Skeletal muscle satellite cell (primary cell): ENCODE results near the gene TOGARAM2.

Experiments used
- H3K27me3 ChIP-seq: 2 replicates; pipeline ENCODE4 v1.7.0; 2013; ENCODE audit warnings: low read length; ENCODE audit not compliant: control insufficient read depth, insufficient read depth
- H3K36me3 ChIP-seq: 2 replicates; pipeline ENCODE4 v1.7.0; 2013; ENCODE audit warnings: mild to moderate bottlenecking, control low read depth, low read length; ENCODE audit not compliant: insufficient read depth
- H3K4me1 ChIP-seq: 2 replicates; pipeline ENCODE4 v1.7.0; 2013; ENCODE audit warnings: low read length; ENCODE audit not compliant: control insufficient read depth, insufficient read depth
- H3K4me2 ChIP-seq: 2 replicates; pipeline ENCODE4 v1.7.0; 2013; ENCODE audit warnings: mild to moderate bottlenecking, low read length
- H3K4me3 ChIP-seq: 2 replicates; pipeline ENCODE4 v1.7.0; 2013; ENCODE audit warnings: low read length
- H3K9ac ChIP-seq: 2 replicates; pipeline ENCODE4 v1.7.0; 2013; ENCODE audit warnings: mild to moderate bottlenecking, low read depth, low read length, moderate library complexity
- H3K9me3 ChIP-seq: replicated peaks from 2 replicates; pipeline ENCODE4 v1.7.0; 2013; ENCODE audit warnings: mild to moderate bottlenecking, control low read depth, low read length

Gene TOGARAM2

DNA sequence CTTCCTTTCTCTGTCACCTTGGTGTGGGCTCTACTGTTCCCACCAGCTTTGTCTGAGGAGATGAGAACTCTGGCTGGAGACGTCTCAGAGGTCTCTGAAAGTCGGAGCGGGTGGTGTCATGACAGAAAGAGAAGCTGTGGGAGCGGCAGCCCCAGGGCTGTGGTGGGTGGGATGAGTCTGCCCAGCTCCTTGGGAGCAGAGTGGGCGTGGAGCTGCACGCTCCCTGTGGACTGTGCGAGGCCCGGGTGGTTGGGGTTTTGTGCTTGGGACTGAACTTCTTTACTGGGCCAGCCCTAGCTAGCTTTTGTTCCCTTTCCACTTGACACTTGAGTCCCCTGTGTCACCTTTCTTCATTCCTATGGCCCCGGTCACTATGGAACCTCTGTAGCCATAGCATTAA, 10.4 kb downstream of the TOGARAM2 start:
- Histone ChIP-seq H3K4me3 (no peak overlapping the region), H3K9ac (no peak overlapping the region), H3K4me2 (no peak overlapping the region), H3K9me3 (no peaks in the 10 kb centered on the region), H3K36me3 (no peaks in the 10 kb centered on the region), H3K4me1 (peaks cover 8% of the 10 kb centered on the region), H3K27me3 (peaks cover 27% of the 10 kb centered on the region)

DNA sequence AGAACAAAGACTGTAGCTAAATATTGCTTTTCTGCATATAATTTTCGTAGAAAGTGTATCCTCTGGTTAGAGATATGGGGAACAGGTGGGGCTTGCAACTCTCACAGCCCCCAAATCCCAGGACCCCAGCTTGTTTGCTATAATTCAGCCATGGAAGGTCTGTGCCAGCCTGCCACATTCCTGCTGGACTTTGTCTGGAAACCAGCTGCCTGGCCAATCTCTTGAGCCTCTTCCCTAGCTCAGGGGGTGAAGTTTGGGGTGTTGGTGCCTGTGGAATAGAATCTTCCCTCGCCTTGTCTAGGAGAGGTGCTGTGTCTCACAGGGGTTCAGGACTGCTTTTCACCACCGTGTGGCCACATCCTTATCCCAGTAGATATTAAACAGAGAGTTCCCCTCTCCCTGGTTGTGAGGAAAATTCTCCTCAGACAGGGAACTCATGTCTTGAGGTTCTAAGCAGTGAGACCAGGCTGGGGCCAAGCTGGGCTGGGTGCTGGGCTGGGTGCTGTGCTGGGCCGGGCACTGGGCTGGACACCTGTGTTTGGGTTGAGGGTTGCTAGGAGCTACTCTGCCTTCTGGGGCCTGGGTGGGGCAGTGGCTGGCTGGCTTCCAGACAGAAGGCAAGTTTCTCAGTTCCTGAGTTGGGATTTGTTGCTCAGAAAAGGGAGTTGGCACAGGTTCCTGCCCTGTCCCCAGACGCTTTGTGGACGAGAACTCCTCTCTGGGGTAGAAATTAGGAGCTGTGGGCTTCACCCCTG, 12.3 kb downstream of the TOGARAM2 start:
- Histone ChIP-seq H3K9ac (no peak overlapping the region), H3K4me2 (no peak overlapping the region), H3K9me3 (no peaks in the 10 kb centered on the region), H3K27me3 (peaks cover 22% of the 10 kb centered on the region), H3K4me3 (no peak overlapping the region), H3K4me1 (peaks cover 18% of the 10 kb centered on the region), H3K36me3 (no peaks in the 10 kb centered on the region)

DNA sequence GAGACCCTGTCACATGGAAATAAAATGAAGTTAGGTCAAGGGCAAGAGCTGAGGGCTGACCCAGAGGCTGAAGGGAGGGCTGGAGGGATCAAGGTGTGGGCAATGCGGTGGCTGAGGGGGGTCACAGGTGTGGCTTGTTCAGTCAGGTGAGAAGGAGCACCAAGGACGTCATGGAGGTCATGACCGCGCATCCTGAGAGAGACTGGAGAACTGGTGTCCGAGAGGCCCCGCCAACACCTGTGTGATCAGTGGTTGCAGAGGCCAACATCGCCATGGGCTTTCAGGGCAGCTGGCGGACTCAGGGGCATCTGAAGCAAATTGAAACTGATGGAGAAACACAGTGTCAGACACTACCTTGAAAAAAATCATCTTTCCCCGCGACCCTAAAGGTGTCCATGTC, 13.0 kb downstream of the TOGARAM2 start:
- Histone ChIP-seq H3K4me1 (peaks cover 18% of the 10 kb centered on the region), H3K9me3 (no peaks in the 10 kb centered on the region), H3K36me3 (no peaks in the 10 kb centered on the region), H3K27me3 (peaks cover 22% of the 10 kb centered on the region), H3K4me3 (no peak overlapping the region), H3K9ac (no peak overlapping the region), H3K4me2 (no peak overlapping the region)

DNA sequence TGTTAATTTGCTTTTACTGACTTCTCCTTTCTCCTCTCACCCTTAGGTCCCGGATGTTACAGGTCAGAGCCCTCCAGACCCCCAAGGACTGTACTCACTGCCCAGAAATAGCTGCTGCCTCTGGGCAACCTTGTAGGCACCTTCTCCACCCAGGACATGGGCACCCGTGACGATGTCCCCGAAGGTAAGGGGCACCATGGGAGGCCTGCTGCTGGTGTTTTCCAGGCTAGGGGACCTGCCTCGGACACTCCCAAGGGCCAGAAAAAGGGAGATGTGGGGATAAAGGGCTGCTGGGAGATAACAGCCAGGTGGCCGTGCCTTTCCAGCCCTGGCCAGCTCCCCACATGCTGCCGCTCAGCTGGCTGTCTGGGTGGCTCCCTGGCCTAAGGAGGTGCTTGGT, 13.6 kb downstream of the TOGARAM2 start:
- H3K4me3 ChIP-seq: no peak overlapping the region
- H3K9ac ChIP-seq: no peak overlapping the region
- H3K27me3 ChIP-seq: peaks cover 20% of the 10 kb centered on the region
- peaks cover 18% of the 10 kb centered on the region for H3K4me1 ChIP-seq
- H3K36me3 ChIP-seq: no peaks in the 10 kb centered on the region
- H3K4me2 ChIP-seq: no peak overlapping the region
- H3K9me3 ChIP-seq: no peaks in the 10 kb centered on the region

DNA sequence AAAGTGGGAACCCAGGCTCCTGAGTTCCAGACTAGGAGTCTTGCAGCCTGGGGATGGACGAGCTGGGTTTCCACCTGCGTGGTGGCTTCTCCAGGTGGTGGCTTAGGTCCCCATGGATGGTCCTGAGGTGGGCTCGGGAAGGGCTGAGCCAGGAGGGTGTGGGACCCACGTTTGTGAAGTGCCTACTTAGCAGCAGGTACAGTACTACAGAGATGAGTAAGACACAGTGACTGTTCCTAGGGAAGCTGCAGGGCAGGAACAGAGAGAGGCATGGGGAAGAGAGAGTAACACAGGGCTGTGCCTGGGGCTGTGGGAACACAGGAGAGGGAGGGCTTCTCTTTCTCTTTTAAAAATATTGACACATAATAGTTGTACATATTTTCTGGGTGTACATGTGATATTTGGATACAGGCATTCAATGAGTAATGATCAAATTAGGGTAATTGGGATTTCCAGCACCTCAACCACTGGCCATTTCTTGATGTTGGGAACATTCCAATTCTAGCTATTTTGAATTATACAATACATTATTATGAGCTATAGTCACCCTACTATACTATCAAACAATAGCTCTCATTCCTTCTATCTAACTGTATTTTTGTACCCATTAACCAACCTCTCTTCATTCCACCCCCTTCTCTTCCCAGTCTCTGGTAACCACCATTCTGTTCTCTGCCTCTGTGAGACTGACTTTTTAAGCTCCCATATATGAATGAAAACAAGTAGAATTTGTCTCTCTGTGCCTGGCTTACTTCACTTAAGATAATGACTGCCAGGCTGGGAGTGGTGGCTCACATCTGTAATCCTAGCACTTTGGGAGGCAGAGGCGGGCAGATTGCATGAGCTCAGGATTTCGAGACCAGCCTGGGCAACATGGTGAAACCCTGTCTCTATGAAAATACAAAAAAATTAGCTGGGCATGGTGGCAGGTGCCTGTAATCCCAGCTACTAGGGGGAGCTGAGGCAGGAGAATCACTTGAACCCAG, 15.0 kb downstream of the TOGARAM2 start:
- Histone ChIP-seq H3K36me3 (no peaks in the 10 kb centered on the region), H3K4me3 (no peak overlapping the region), H3K9ac (no peak overlapping the region), H3K9me3 (no peaks in the 10 kb centered on the region), H3K4me2 (no peak overlapping the region), H3K27me3 (peaks cover 10% of the 10 kb centered on the region), H3K4me1 (peaks cover 16% of the 10 kb centered on the region)

DNA sequence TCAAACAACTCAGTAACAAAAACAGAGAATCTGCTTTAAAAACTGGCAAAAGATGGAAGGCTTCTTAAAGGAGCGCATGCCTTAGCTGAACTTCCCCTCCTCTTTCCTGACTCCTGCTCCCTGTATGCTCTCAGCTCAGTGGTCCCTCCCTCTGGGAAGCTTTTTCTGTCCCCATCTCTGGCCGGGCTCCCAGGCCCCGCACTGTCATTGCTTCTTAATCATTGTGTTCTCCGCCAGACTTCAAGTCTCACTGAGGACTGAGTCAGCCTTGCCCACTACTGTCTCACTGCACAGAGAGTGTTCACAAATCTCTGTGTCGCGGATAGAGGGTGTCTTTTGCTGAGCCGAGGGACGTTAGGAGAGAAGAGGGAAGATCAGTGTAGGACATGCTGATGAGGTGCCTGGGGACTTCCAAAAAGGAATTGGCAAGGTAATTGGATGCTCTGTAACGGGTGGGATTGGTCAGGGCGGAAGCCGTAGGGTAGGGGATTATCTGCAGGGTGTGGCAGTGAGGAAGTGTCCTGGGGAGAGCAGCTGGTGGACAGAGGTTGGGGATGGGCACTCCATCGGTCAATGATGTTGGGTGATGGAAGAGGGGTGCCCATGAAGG, 16.2 kb downstream of the TOGARAM2 start:
- peaks cover 3% of the 10 kb centered on the region for H3K27me3 ChIP-seq
- no peak overlapping the region for H3K4me3 ChIP-seq
- H3K36me3 ChIP-seq: no peaks in the 10 kb centered on the region
- H3K4me2 ChIP-seq: peak overlapping the region; percentile 21
- peaks cover 10% of the 10 kb centered on the region for H3K4me1 ChIP-seq
- H3K9me3 ChIP-seq: no peaks in the 10 kb centered on the region
- no peak overlapping the region for H3K9ac ChIP-seq

DNA sequence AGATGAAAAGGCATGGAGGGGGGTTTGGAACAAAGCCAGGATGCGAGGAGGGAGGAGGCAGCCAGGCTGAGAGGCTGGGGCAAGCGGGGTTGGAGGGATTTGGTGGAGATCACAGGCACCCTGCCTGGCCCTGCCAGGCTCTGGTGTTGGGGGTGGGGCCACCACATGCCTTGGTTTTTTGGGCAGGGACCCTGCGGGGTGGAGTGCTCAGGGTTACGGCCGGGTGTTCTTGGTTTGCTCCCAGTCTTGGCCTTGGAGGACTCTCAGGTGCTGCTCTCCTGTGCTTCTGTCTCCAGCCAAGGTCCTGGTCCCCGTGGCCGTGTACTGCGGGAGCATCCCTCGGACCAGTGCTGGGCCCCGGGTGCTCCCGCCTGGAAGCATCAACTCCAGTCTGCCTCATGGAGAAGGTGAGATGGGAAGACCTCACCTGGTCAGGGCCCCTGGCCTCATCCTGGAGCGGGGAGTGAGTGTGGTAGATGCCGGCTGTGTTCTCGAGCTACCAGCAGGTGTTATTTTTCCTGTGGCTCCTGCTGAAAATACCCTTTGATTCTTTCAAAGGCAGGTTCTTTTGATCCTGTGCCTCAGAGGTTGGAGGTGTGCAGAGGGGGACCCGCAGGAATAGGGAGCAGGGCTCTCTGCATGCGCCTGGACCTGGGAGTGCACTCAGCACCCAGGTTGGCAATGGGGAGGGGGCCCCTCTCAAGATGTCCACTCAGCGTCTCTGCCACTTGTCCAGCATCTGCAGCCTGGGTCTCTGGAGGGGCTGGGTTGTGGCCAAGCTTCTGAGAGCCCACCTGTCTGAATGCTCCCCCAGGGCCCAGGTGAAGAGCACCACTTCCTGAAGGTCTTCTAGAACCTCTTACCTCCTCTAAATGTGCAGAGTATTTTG, 17.0 kb downstream of the TOGARAM2 start:
- H3K4me1 ChIP-seq: peaks cover 10% of the 10 kb centered on the region
- H3K27me3 ChIP-seq: peaks cover 3% of the 10 kb centered on the region
- H3K4me2 ChIP-seq: no peak overlapping the region
- no peak overlapping the region for H3K9ac ChIP-seq
- no peak overlapping the region for H3K4me3 ChIP-seq
- no peaks in the 10 kb centered on the region for H3K36me3 ChIP-seq
- H3K9me3 ChIP-seq: no peaks in the 10 kb centered on the region

DNA sequence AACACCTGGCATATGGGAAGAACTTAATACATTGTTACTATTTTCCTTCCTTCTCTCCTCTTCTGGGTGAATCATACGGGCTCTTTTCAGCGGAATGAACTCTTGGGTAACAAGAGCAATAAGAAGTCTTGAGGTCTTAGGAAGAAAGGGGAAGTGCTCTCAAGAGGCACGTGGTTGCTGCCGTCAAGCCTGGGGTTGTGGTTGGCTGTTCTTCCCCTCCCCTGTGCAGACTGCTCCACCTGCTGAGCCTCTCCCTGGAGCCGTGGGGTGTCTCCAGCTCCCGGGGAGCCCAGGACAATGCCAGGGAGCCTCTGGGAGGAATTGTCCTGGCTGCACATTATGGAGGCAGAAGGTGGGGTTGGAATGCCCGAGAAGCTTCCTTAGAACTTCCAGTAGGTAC, 19.4 kb downstream of the TOGARAM2 start:
- Histone ChIP-seq H3K4me2 (no peak overlapping the region), H3K4me1 (peaks cover 10% of the 10 kb centered on the region), H3K4me3 (no peak overlapping the region)

DNA sequence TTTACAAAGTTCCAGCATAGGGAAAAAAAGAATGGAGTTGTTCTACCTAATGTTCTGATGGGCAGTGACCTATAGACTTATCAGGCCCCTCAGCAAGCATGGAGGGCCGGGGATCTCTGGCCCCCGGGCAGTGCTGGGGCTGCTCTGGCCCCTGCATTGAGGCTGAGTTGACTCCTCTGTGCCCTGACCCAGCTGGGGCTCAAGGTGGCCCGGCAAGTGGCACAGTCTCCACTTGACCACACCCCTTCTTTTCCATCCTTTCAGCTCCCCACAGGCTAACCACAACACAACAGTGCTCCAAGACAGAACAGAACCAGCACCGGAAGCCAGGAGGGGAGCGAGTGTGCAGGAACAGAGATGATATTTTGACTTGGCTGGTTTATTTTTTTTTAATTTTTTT, 19.9 kb downstream of the TOGARAM2 start:
- no peak overlapping the region for H3K4me2 ChIP-seq
- H3K9me3 ChIP-seq: no peaks in the 10 kb centered on the region
- no peak overlapping the region for H3K4me3 ChIP-seq
- H3K36me3 ChIP-seq: no peaks in the 10 kb centered on the region
- H3K4me1 ChIP-seq: peaks cover 10% of the 10 kb centered on the region
- no peak overlapping the region for H3K9ac ChIP-seq
- H3K27me3 ChIP-seq: peaks cover 3% of the 10 kb centered on the region

More for the DNA sequence above, 19.4 kb downstream of the TOGARAM2 start:
- no peak overlapping the region for H3K9ac ChIP-seq
- H3K36me3 ChIP-seq: no peaks in the 10 kb centered on the region
- H3K9me3 ChIP-seq: no peaks in the 10 kb centered on the region
- peaks cover 3% of the 10 kb centered on the region for H3K27me3 ChIP-seq

DNA sequence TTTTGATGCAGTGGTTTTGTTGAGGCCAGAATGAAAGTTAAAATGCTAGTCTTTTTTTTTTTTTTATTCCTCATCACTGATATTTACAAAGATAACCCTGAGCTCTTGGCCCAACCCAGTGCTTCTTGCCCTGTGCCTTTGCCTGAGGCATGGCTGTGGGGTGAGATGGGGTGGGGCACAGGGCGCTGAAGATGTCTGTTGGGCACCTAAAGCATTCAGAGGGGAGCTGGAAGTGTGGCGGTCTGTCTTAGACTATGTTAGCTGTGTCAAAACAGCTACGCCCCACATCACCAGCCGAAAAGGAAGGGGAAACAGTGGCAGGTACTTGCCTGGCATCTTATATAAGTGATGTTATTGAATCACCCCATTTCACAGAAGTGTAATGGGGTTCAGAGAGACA, 20.7 kb downstream of the TOGARAM2 start:
- Histone ChIP-seq H3K36me3 (no peaks in the 10 kb centered on the region), H3K9ac (no peak overlapping the region), H3K4me2 (no peak overlapping the region), H3K4me3 (no peak overlapping the region), H3K9me3 (no peaks in the 10 kb centered on the region), H3K4me1 (peaks cover 10% of the 10 kb centered on the region), H3K27me3 (peaks cover 3% of the 10 kb centered on the region)
